HEK293 (cell line): ENCODE data around the gene UBAC2.

Source experiments
- MEIS1 ChIP-seq: sonication (generic); formaldehyde crosslinking; IDR thresholded peaks from 2 replicates; pipeline ENCODE4 v1.8.1; 2022; ENCODE audit warnings: missing genetic modification reagents, mild to moderate bottlenecking, borderline replicate concordance
- ZNF610 ChIP-seq: fragments of 450-650 bp; formaldehyde crosslinking; IDR thresholded peaks from 2 replicates; pipeline ENCODE4 v1.5.1; 2016; ENCODE audit warnings: missing biosample characterization, missing genetic modification characterization, borderline replicate concordance
- TF ChIP-seq, protein P1 (sequence below): fragments of 450-650 bp; formaldehyde crosslinking; IDR thresholded peaks from 2 replicates; pipeline ENCODE4 v1.5.1; 2017; ENCODE audit warnings: missing biosample characterization, missing genetic modification characterization
- TF ChIP-seq, protein P2 (sequence below): fragments of 450-650 bp; formaldehyde crosslinking; IDR thresholded peaks from 2 replicates; pipeline ENCODE4 v1.5.1; 2017; ENCODE audit warnings: missing biosample characterization, mild to moderate bottlenecking, missing genetic modification characterization, moderate library complexity

DNA sequence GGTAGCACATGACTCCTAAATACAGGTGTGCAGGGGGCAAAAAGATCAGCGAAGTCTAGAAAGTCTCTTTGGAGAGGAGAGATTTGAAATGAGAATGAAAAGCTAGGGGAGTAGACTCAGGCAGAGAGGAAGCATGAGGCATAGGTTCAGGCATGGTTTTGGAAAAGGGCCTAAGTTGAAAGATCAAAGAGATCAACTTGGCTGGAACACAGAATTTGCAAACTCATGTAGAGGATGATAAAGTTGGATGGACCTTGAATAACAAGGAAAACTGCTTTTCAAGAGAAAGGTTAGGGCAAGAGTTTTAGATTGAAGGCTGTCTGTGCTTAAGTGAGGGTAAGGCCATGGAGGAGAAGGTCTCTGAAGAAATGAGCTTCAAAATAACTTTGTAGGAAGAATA lies 47.4 kb upstream of the UBAC2 start:
- TF ChIP-seq MEIS1 (CRISPR knock-in tag), result no peak
- TF ChIP-seq ZNF610 (tag by site-specific recombination), result no peak
- TF ChIP-seq, protein P1, sequence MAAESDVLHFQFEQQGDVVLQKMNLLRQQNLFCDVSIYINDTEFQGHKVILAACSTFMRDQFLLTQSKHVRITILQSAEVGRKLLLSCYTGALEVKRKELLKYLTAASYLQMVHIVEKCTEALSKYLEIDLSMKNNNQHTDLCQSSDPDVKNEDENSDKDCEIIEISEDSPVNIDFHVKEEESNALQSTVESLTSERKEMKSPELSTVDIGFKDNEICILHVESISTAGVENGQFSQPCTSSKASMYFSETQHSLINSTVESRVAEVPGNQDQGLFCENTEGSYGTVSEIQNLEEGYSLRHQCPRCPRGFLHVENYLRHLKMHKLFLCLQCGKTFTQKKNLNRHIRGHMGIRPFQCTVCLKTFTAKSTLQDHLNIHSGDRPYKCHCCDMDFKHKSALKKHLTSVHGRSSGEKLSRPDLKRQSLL (tag by site-specific recombination), result no peak
- TF ChIP-seq, protein P2, sequence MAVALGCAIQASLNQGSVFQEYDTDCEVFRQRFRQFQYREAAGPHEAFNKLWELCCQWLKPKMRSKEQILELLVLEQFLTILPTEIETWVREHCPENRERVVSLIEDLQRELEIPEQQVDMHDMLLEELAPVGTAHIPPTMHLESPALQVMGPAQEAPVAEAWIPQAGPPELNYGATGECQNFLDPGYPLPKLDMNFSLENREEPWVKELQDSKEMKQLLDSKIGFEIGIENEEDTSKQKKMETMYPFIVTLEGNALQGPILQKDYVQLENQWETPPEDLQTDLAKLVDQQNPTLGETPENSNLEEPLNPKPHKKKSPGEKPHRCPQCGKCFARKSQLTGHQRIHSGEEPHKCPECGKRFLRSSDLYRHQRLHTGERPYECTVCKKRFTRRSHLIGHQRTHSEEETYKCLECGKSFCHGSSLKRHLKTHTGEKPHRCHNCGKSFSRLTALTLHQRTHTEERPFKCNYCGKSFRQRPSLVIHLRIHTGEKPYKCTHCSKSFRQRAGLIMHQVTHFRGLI, result no peak
